Measurements from ENCODE around the gene UBAC2.

The UBAC2 gene

DNA sequence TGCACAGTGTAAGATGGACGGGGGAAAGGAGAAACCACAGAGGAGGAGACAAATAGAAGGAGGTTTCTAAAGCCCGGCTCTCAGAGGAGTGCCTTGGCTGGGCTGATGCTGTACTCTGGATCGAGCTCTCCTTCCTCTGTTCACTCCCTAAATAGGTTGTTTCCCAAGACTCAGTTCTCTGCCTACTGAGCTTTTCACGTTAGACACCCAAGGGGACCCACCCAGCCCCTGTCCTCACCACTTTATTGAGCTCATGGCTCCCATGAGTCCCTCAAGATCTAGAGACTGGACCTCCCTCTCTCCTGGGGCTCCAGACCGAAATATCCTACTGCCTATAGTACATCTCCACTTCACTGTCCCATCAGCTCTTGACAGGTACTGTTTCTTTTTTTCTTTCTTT, 144.7 kb downstream of the UBAC2 start:
- TF ChIP-seq, protein P1, sequence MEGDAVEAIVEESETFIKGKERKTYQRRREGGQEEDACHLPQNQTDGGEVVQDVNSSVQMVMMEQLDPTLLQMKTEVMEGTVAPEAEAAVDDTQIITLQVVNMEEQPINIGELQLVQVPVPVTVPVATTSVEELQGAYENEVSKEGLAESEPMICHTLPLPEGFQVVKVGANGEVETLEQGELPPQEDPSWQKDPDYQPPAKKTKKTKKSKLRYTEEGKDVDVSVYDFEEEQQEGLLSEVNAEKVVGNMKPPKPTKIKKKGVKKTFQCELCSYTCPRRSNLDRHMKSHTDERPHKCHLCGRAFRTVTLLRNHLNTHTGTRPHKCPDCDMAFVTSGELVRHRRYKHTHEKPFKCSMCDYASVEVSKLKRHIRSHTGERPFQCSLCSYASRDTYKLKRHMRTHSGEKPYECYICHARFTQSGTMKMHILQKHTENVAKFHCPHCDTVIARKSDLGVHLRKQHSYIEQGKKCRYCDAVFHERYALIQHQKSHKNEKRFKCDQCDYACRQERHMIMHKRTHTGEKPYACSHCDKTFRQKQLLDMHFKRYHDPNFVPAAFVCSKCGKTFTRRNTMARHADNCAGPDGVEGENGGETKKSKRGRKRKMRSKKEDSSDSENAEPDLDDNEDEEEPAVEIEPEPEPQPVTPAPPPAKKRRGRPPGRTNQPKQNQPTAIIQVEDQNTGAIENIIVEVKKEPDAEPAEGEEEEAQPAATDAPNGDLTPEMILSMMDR (IDR thresholded peaks at IDR 0.05): no peak
- no peak for TF ChIP-seq ZFX (IDR thresholded peaks at IDR 0.05; ENCODE audit: borderline replicate concordance)
- H3K27ac ChIP-seq: no peak overlapping the region

DNA sequence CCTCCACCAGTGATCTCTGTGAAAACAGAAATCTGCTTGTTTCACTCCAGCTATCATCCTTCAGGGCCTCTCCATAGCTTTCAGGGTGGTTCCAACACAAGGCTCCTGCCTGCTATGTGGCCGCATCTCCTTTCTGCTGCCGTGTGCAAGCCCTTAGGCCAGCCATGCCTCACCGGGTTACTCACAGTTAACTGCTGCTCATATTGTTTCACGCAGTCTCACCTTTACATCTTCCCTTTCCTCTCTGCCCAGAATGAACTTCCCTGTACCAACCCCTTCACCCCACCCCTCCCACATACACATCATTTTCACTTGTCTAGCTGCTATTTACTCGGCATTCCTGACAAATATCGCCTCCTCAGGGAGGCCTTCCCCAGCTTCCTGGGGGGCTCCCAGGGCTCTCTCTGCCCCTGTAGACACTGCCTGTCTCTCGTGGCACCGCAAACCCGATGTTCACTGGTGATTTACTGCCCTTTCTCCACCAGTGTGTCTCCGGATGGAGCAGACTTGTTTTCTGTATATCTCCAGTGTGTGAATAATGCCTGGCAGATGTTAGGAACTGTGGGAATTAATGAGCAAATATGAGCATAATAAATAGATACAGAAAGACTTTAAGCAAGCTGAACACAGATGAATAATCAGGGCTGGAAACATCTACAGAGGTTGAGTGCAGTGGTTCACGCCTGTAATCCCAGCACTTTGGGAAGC, 145.8 kb downstream of the UBAC2 start:
- no peak for TF ChIP-seq ZFX (IDR thresholded peaks at IDR 0.05; ENCODE audit: borderline replicate concordance)
- TF ChIP-seq, protein P1 (IDR thresholded peaks at IDR 0.05): no peak

DNA sequence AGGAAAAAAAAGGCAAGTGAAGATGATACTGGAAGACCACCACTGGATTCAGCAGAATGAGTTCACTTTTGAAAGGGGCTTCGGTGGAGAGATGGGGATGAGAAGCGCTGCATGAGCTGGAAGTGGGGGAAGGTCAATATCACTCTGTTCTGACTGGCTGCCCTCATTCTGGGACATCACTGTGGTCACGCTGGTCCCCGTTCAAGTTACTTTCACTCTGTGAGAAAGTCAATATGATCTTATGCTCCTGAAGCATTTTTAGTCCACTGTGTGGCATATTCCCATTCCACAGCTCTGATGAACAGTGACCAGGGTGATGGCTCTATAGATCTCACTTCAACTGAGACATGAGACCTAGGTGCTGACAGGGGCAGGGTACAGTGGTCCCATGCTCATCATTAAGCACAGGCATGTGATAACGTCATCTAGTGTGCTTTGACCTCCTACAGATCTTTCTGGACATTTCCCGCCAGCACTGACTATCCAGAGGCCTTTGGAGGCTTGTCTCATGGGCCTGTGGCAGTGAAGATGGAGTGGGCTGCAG, 146.8 kb downstream of the UBAC2 start:
- H3K27ac ChIP-seq: no peak overlapping the region
- no peak for TF ChIP-seq ZFX (IDR thresholded peaks at IDR 0.05; ENCODE audit: borderline replicate concordance)

More for the DNA sequence above, 145.8 kb downstream of the UBAC2 start:
- no peak overlapping the region for H3K27ac ChIP-seq

DNA sequence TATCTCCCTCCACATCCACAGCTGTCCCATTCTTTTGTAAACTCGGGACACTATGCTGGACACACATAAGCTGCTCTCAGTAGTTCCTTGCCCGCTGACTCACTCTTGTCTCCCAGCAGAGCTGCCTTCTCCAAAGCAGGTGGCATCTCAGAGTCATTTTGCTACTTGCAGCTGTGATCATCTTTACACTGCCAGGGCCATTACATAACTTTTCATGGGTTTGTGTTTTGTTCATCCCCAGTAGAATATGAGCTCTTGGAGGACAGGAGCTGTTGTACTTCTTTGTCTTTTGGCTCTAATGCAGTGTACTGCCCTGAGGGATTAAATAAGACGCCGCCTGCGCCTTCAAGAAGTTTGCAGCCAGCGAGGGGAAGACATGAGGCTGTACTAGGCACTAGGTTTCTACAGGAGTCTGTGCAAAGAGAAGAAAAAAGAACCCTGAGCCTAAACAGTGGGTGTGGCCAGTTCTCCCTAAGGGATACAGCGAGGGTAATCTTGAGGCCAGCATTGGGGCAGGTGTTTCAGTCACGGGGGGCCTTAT, 147.3 kb downstream of the UBAC2 start:
- H3K27ac ChIP-seq: no peak overlapping the region
- no peak for TF ChIP-seq ZFX (IDR thresholded peaks at IDR 0.05; ENCODE audit: borderline replicate concordance)
- TF ChIP-seq, protein P1 (IDR thresholded peaks at IDR 0.05): no peak

DNA sequence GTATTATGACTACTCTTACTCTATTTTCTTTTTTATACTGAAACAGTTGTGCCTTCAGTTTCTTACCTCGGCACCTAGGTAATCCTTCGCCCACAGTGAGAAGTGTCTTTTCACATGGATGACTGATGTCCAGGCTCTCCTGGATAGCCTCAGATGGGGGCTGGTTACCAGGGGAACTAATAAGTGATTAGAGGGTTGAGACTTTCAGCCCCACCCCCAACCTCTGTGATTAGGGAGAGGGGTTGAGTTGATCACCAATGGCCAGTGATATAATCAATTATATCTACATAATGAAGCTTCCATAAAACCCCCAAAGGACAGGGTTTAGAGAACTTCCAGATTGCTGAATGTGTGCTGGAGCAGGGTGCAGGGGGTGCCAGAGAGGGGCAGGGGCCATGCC, 149.5 kb downstream of the UBAC2 start:
- TF ChIP-seq, protein P1 (IDR thresholded peaks at IDR 0.05): no peak
- no peak for TF ChIP-seq ZFX (IDR thresholded peaks at IDR 0.05; ENCODE audit: borderline replicate concordance)

DNA sequence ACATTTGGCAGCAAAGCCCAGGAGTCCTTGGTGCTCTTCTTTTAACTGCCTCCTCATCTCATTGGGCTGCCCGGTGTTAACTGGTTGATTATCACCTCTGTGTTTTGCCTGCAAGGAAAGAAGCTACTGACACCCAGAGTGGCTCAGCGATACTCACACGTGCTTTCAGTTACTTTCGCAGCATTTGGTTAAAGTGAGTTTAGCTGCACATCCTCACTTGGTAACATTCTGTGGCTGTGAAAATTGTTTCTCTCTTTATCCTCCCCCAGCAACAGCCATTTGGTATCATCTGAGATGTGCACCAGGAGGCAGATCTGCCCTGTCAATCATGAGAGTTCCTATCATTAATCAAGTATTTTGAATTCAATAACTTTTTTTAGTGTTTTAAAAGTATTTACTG, 151.1 kb downstream of the UBAC2 start:
- H3K27ac ChIP-seq: no peak overlapping the region
- no peak for TF ChIP-seq ZFX (IDR thresholded peaks at IDR 0.05; ENCODE audit: borderline replicate concordance)
- TF ChIP-seq, protein P1 (IDR thresholded peaks at IDR 0.05): no peak

More for the DNA sequence above, 149.5 kb downstream of the UBAC2 start:
- no peak overlapping the region for H3K27ac ChIP-seq

DNA sequence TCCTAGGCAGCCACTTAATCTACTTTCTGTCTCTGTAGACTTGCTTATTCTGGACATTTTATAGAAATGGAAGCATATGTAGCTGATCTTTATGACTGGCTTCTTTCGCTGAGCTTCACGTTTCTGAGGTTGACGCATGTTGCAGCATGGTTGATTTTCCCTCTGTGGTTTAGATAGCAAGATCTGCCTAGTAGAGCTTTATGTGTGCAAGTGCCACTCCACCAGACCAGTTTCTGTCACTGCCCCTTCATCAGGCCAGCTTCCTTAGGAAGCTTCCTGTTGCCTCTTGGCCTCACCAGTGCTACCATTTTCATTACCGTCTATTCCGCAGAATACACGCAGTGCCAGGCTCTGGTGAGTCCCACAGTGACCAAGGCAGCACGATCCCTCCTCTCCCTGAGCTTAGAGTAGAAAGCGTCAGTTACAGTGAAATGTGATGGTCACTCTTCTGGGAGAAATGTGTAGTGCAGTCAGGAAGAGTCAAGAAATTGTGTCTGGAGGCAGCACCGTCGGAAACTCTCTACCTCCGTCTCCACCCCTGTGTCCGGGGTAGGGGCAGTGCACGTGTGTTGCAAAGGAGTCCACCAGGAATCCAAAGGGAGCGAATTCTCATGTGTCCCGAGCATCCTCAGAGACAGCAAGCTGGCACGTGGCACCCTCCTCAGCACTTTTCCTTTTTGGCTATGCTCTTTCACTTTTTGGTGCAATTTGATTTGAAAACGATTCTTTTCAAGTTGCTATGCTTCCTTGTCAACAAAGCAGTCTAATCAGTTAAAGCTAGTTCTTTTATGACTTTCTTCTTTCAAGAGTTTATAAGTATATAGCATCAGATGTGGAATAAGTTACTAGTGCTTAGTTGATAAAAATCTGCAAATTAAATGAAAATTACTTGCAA, 151.9 kb downstream of the UBAC2 start:
- no peak overlapping the region for H3K27ac ChIP-seq
- TF ChIP-seq ZFX (IDR thresholded peaks at IDR 0.05; ENCODE audit: borderline replicate concordance): no peak
- TF ChIP-seq, protein P1 (IDR thresholded peaks at IDR 0.05): no peak
